Measurements from ENCODE around the gene EXOC8. TPM values are rescaled to one million over a fixed set of nuclear protein-coding genes. Genes with fewer than 3 reads are reported as not detected.

The EXOC8 gene
- polyA plus RNA-seq, 2 of the 4 experiments (the other 2 are of a cell fraction) = 7.7 to 9.8 TPM

DNA sequence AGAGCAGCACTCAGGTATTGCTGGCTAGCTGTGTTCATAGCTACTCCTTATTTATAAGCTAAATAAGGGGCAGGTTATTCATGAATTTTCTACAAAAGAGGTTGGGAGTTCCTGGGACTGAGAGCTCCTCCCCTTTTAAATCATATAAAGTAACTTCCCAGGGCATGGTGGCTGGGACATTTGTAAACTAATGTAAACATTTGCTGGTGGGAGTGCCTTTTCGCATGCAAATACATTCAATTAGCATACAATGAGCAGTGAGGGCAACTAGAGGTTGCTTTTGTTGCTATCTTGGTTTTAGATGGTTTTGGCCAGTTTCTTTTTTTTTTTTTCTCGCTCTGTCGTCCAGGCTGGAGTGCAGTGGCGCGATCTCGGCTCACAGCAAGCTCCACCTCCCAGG, 53.2 kb downstream of the EXOC8 start (continued):
- TF ChIP-seq, protein P1, sequence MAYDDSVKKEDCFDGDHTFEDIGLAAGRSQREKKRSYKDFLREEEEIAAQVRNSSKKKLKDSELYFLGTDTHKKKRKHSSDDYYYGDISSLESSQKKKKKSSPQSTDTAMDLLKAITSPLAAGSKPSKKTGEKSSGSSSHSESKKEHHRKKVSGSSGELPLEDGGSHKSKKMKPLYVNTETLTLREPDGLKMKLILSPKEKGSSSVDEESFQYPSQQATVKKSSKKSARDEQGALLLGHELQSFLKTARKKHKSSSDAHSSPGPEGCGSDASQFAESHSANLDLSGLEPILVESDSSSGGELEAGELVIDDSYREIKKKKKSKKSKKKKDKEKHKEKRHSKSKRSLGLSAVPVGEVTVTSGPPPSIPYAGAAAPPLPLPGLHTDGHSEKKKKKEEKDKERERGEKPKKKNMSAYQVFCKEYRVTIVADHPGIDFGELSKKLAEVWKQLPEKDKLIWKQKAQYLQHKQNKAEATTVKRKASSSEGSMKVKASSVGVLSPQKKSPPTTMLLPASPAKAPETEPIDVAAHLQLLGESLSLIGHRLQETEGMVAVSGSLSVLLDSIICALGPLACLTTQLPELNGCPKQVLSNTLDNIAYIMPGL (CRISPR knock-in tag; IDR thresholded peaks at IDR 0.05; ENCODE audit: borderline replicate concordance) = no peak
- TF ChIP-seq EHF (CRISPR knock-in tag; IDR thresholded peaks at IDR 0.05) (no peak), HEYL (CRISPR knock-in tag; IDR thresholded peaks at IDR 0.05) (no peak)

Other genes starting within 250 kb of the EXOC8 start
- 0.25 and 0.35 TPM in 2 replicates for gene TRIM67, start 175.8 kb downstream of the EXOC8 start, polyA plus RNA-seq (2011; rRNA removed)
- gene TRIM67, start 175.8 kb downstream of the EXOC8 start, polyA plus RNA-seq (2017; fragmentation: RNase III; extraction: RNeasy Plus Mini Kit Qiagen cat#74134 plus additional on column Dnase treatment) = 0.23 to 0.50 TPM (median 0.26 TPM) in 3 replicates
- gene GNPAT, start 96.6 kb downstream of the EXOC8 start, polyA plus RNA-seq (2011; rRNA removed) = 58.5 and 62.7 TPM in 2 replicates
- gene GNPAT, start 96.6 kb downstream of the EXOC8 start, polyA plus RNA-seq (2017; fragmentation: RNase III; extraction: RNeasy Plus Mini Kit Qiagen cat#74134 plus additional on column Dnase treatment) = 43.4 to 45.3 TPM (median 44.1 TPM) in 3 replicates
- gene SPRTN, start 441 bp upstream of the EXOC8 start, polyA plus RNA-seq (2011; rRNA removed) = 17.9 and 21.0 TPM in 2 replicates
- gene SPRTN, start 441 bp upstream of the EXOC8 start, polyA plus RNA-seq (2017; fragmentation: RNase III; extraction: RNeasy Plus Mini Kit Qiagen cat#74134 plus additional on column Dnase treatment) = 14.0 to 16.0 TPM (median 14.4 TPM) in 3 replicates
- 114 and 156 TPM in 2 replicates for gene EGLN1, start 84.4 kb upstream of the EXOC8 start, polyA plus RNA-seq (2011; rRNA removed)
- gene EGLN1, start 84.4 kb upstream of the EXOC8 start, polyA plus RNA-seq (2017; fragmentation: RNase III; extraction: RNeasy Plus Mini Kit Qiagen cat#74134 plus additional on column Dnase treatment) = 55.2 to 58.7 TPM (median 57.7 TPM) in 3 replicates
- 45.0 and 58.3 TPM in 2 replicates for gene TSNAX, start 190.8 kb upstream of the EXOC8 start, polyA plus RNA-seq (2011; rRNA removed)
- 48.5 to 51.9 TPM (median 51.4 TPM) in 3 replicates for gene TSNAX, start 190.8 kb upstream of the EXOC8 start, polyA plus RNA-seq (2017; fragmentation: RNase III; extraction: RNeasy Plus Mini Kit Qiagen cat#74134 plus additional on column Dnase treatment)